Mononuclear cell (primary cell): ENCODE measurements around the gene VAV2. TPM values are rescaled to one million over a fixed set of nuclear protein-coding genes. Genes with fewer than 3 reads are reported as not detected.

Source experiments
- H3K27me3 ChIP-seq: 2 replicates; pipeline ENCODE4 v1.6.0; 2011; ENCODE audit warnings: low read length, control low read depth; ENCODE audit not compliant: insufficient read depth
- H3K4me1 ChIP-seq: 2 replicates; pipeline ENCODE4 v1.5.1; 2011; ENCODE audit warnings: mild to moderate bottlenecking, low read length, control low read depth; ENCODE audit not compliant: insufficient read depth
- H3K4me3 ChIP-seq: 2 replicates; pipeline ENCODE4 v1.5.1; 2011; ENCODE audit warnings: mild to moderate bottlenecking, low read length, moderate library complexity
- H3K9me3 ChIP-seq: 2 replicates; pipeline ENCODE4 v1.5.1; 2011; ENCODE audit warnings: low read depth, mild to moderate bottlenecking, control low read depth, low read length
- total RNA-seq: library from RNA; depleted of rRNA; stranded (reverse); fragments of >200 nt; gene quantifications from one replicate; pipeline ENCODE4 v1.2.3, GENCODE V29; 2012

Gene VAV2
- total RNA-seq, 1 donor = 4.5 TPM

DNA sequence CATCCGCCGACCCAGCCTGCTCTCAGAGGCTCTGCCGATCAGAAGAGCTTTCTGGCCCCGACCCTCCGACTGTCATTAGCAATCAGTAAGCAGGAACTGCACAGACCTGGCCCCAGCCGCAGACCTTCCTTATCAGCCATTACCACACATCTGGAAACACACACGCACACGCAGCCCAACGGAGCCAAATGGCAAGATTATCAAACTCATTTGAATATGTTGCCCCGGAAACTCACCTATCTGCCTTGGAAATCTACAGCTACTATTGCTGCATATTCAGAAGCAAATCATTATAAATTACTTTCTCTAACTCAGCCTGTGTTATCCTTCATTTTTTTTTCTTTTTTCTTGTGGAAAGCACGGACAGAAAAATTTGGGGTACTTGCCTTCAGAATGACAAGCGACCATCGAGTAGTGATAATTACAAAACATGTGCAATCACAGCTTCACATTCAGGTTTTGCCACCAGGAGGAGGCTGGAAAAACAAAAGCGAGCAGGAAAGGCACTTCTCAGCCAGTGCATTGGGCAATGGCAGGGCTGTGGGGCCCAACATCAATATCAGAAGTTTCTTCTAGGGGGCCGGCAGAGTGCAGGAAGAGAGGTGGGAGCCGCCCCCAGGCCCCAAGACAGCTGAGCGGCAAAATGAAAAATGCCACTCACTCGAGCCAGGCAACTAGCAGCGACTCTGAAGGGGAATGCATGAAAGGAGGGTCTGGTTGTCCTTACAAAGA, 122.3 kb downstream of the VAV2 start:
- Histone ChIP-seq H3K27me3 (no peaks in the 10 kb centered on the region), H3K4me1 (peaks cover 13% of the 10 kb centered on the region), H3K9me3 (no peaks in the 10 kb centered on the region), H3K4me3 (no peak overlapping the region)

- H3K4me3 ChIP-seq = no peak overlapping the region
- H3K4me1 ChIP-seq = peaks cover 20% of the 10 kb centered on the region
- H3K9me3 ChIP-seq = no peaks in the 10 kb centered on the region
- no peaks in the 10 kb centered on the region for H3K27me3 ChIP-seq
These were observed 123.9 kb downstream of the VAV2 start for GRCh38 chr9:133868203-133868602.

DNA sequence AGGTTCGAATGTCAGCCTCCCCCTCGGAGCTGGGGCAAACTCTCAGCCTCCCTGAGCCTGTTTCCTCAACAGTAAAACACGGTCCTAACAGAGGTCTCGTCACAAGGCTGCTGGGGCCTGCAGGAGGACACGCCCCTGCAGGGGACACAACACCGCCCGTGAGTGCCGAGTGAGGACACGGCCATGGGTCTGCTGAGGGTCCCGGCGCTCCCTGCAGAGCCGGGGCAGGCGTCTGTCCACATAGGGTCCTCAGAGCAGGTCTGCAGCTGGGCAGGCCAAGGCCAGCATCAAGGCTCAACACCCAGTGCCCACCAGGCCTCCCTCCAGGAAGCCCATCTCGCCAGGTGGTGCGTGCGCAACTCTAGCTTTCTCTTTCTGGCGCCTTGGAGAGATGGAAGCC, 125.2 kb downstream of the VAV2 start:
- Histone ChIP-seq H3K4me1 (peaks cover 31% of the 10 kb centered on the region), H3K27me3 (no peaks in the 10 kb centered on the region), H3K9me3 (no peaks in the 10 kb centered on the region), H3K4me3 (no peak overlapping the region)

DNA sequence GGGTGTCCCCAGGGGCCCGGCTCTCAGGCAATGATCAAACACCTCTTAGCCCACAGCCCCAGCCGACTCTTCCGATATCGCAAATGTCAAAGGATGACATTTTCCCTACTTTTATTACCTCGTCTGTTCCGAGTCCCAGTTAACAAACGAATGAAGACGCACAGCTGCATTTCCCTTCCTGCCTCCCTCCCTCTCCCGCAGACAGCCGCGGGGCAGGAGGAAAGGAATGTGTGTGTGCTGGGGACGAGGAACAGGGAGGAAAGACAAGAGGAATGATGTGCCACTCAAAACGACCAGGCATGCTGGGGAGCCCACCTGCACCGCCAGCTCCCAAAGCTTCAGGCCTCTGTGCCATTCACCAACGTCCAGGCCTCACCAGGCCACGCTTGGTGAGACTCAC, 128.1 kb downstream of the VAV2 start:
- no peak overlapping the region for H3K4me3 ChIP-seq
- no peaks in the 10 kb centered on the region for H3K9me3 ChIP-seq

DNA sequence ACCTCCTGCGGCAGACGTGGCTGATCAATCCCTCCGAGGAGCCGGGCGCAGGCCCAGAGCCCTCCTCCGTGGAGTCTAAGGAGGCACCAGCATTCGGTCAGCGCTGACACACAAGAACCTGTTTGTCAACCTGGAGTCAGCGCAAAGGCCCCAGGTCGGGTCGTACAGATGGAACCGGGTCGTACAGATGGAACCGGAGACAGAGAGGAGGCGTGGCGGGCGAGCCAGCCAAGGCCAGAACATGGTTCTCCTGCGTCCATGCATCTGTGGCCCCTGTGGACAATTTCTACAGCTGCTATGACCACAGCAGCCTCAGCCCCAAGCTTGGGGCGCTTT, 128.9 kb downstream of the VAV2 start:
- Histone ChIP-seq H3K4me3 (no peak overlapping the region), H3K4me1 (peaks cover 27% of the 10 kb centered on the region), H3K27me3 (no peaks in the 10 kb centered on the region), H3K9me3 (no peaks in the 10 kb centered on the region)

More for the DNA sequence above, 128.1 kb downstream of the VAV2 start:
- Histone ChIP-seq H3K4me1 (peaks cover 27% of the 10 kb centered on the region), H3K27me3 (no peaks in the 10 kb centered on the region)

- H3K9me3 ChIP-seq = no peaks in the 10 kb centered on the region
- H3K4me1 ChIP-seq = peaks cover 30% of the 10 kb centered on the region
- no peak overlapping the region for H3K4me3 ChIP-seq
- H3K27me3 ChIP-seq = no peaks in the 10 kb centered on the region
These were observed 129.4 kb downstream of the VAV2 start for GRCh38 chr9:133862585-133863256.

- H3K27me3 ChIP-seq = no peaks in the 10 kb centered on the region
- H3K9me3 ChIP-seq = no peaks in the 10 kb centered on the region
- peaks cover 40% of the 10 kb centered on the region for H3K4me1 ChIP-seq
- H3K4me3 ChIP-seq = no peak overlapping the region
These were observed 130.4 kb downstream of the VAV2 start for GRCh38 chr9:133861692-133862091.

- H3K4me3 ChIP-seq = no peak overlapping the region
- H3K9me3 ChIP-seq = no peaks in the 10 kb centered on the region
- no peaks in the 10 kb centered on the region for H3K27me3 ChIP-seq
- peaks cover 46% of the 10 kb centered on the region for H3K4me1 ChIP-seq
These were observed 131.0 kb downstream of the VAV2 start for GRCh38 chr9:133861086-133861485.

- no peaks in the 10 kb centered on the region for H3K9me3 ChIP-seq
- no peaks in the 10 kb centered on the region for H3K27me3 ChIP-seq
- H3K4me1 ChIP-seq = peaks cover 60% of the 10 kb centered on the region
- H3K4me3 ChIP-seq = no peak overlapping the region
These were observed 133.4 kb downstream of the VAV2 start for GRCh38 chr9:133858771-133859170.

DNA sequence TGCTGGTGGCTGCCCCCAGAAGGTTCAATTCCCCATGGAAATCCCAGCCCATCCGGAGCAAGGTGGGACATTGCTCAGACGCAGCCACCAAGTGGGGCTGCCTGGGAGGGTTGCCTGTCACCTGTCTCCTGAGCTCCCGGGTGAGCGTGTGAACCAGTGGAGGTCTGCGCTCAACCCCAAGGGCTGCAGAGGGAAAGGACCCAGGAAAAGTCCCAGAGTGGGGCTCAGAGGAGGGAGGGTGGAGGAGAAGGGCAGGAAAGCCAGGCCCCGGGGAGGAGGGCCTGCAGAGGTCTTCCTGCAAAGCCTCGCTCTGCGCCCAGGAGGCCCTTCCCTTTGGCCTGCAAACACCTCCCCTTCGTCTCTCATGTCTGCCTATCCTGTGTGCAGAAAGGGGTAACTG, 134.5 kb downstream of the VAV2 start:
- H3K9me3 ChIP-seq = no peaks in the 10 kb centered on the region
- no peak overlapping the region for H3K4me3 ChIP-seq
- H3K4me1 ChIP-seq = peaks cover 49% of the 10 kb centered on the region
- no peaks in the 10 kb centered on the region for H3K27me3 ChIP-seq

- Histone ChIP-seq H3K4me3 (no peak overlapping the region), H3K9me3 (no peaks in the 10 kb centered on the region), H3K4me1 (peaks cover 41% of the 10 kb centered on the region), H3K27me3 (no peaks in the 10 kb centered on the region)
These were observed 135.3 kb downstream of the VAV2 start for GRCh38 chr9:133856798-133857197.

- Histone ChIP-seq H3K9me3 (no peaks in the 10 kb centered on the region), H3K4me3 (no peak overlapping the region), H3K4me1 (peaks cover 34% of the 10 kb centered on the region), H3K27me3 (no peaks in the 10 kb centered on the region)
These were observed 136.2 kb downstream of the VAV2 start for GRCh38 chr9:133855802-133856521.

DNA sequence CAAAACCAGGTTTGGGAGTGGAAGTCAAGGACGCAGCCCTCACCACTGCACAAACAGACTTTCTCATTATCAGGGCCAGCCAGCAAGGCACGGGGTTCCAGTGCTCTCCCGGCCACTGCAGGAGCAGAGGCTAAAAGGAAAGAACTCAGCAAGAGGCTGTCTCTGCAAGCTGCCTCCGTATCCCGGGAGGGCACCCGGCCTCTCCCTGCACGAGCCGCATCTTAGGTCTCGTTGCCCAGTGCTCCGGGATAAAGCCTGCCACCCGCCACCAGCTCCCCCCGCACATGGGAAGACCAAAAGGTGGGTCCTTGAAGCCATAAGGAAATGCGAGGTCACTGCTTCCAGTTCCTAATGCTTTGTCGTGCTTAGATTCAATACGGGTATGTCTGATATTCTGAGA, 136.8 kb downstream of the VAV2 start:
- no peak overlapping the region for H3K4me3 ChIP-seq
- no peaks in the 10 kb centered on the region for H3K27me3 ChIP-seq
- H3K9me3 ChIP-seq = no peaks in the 10 kb centered on the region
- H3K4me1 ChIP-seq = peaks cover 34% of the 10 kb centered on the region

DNA sequence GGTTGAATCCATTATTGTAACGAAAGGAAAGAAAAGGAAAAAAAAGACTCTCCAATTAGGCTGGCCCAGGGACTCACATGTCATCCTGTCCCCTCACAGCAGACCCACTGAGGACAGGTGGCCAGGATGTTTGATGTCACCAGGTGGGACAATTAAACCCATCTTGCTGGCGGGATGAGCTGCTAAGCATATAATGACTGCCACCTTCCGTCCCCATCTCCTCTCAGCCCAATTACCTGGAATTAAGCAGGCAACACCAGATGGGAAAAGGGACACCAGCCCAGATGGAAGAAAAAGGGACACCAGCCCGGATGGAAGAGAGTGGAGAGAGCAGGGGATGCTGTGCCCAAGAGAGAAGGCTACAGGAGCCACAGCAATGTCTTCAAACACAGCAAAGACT, 137.4 kb downstream of the VAV2 start:
- H3K27me3 ChIP-seq = no peaks in the 10 kb centered on the region
- no peak overlapping the region for H3K4me3 ChIP-seq
- peaks cover 34% of the 10 kb centered on the region for H3K4me1 ChIP-seq
- no peaks in the 10 kb centered on the region for H3K9me3 ChIP-seq

DNA sequence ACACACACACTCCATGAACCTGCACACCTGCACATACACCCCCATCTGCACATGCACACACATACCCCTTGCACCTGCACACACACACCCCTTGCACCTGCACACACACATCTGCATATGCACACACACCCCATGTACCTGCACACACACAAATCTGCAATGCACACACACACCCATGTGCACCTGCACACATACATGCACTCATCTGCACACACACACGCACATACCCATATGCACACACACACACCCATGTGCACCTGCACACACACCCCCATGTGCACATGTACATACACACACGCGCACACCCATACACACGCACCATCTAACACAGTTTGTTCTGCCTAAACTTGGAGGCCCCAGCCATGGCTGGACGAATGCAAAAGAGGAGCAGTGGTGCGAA, 138.1 kb downstream of the VAV2 start:
- Histone ChIP-seq H3K4me3 (no peak overlapping the region), H3K4me1 (peaks cover 34% of the 10 kb centered on the region), H3K9me3 (no peaks in the 10 kb centered on the region), H3K27me3 (no peaks in the 10 kb centered on the region)
